Neural cell (in vitro differentiated cells): ENCODE measurements around the gene TXNRD1.

Experiments used
- EP300 ChIP-seq: fragments of 450-650 bp; conservative IDR thresholded peaks from 2 replicates; pipeline ENCODE4 v1.6.1; 2014; ENCODE audit warnings: antibody characterized with exemption, mild to moderate bottlenecking, moderate library complexity; ENCODE audit not compliant: poor library complexity, severe bottlenecking
- EZH2 ChIP-seq: fragments of 200-600, 300-800 bp; shearing (Covaris generic), sonication (generic); IDR thresholded peaks from 2 replicates; pipeline ENCODE4 v1.6.1; 2014; ENCODE audit warnings: antibody characterized with exemption, low read length, borderline replicate concordance, mild to moderate bottlenecking; ENCODE audit not compliant: insufficient read depth, poor library complexity, severe bottlenecking
- POLR2AphosphoS5 ChIP-seq: IDR thresholded peaks from 2 replicates; pipeline ENCODE4 v1.6.1; 2012
- RAD21 ChIP-seq: fragments of 450-650 bp; conservative IDR thresholded peaks from 2 replicates; pipeline ENCODE4 v1.6.1; 2014; ENCODE audit warnings: antibody characterized with exemption, mild to moderate bottlenecking, moderate library complexity
- SMC3 ChIP-seq: fragments of 450-650 bp; conservative IDR thresholded peaks from 2 replicates; pipeline ENCODE4 v1.6.1; 2014; ENCODE audit warnings: antibody characterized with exemption, mild to moderate bottlenecking, moderate library complexity; ENCODE audit not compliant: poor library complexity
- TF ChIP-seq, protein P1 (sequence below): fragments of 450-650 bp; IDR thresholded peaks from 2 replicates; pipeline ENCODE4 v1.5.1; 2014; ENCODE audit warnings: antibody characterized with exemption, mild to moderate bottlenecking, moderate library complexity; ENCODE audit not compliant: poor library complexity, severe bottlenecking
- TF ChIP-seq, protein P2 (sequence below): IDR thresholded peaks from 2 replicates; pipeline ENCODE4 v1.6.1; 2012; ENCODE audit warnings: borderline replicate concordance

DNA sequence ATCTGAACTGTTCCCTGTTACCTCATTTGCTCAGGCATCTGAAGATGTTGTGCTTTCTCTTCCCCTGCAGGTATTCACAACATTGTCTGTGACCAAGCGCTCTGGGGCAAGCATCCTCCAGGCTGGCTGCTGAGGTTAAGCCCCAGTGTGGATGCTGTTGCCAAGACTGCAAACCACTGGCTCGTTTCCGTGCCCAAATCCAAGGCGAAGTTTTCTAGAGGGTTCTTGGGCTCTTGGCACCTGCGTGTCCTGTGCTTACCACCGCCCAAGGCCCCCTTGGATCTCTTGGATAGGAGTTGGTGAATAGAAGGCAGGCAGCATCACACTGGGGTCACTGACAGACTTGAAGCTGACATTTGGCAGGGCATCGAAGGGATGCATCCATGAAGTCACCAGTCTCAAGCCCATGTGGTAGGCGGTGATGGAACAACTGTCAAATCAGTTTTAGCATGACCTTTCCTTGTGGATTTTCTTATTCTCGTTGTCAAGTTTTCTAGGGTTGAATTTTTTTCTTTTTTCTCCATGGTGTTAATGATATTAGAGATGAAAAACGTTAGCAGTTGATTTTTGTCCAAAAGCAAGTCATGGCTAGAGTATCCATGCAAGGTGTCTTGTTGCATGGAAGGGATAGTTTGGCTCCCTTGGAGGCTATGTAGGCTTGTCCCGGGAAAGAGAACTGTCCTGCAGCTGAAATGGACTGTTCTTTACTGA, 132.9 kb downstream of the TXNRD1 start:
- TF ChIP-seq, protein P1, sequence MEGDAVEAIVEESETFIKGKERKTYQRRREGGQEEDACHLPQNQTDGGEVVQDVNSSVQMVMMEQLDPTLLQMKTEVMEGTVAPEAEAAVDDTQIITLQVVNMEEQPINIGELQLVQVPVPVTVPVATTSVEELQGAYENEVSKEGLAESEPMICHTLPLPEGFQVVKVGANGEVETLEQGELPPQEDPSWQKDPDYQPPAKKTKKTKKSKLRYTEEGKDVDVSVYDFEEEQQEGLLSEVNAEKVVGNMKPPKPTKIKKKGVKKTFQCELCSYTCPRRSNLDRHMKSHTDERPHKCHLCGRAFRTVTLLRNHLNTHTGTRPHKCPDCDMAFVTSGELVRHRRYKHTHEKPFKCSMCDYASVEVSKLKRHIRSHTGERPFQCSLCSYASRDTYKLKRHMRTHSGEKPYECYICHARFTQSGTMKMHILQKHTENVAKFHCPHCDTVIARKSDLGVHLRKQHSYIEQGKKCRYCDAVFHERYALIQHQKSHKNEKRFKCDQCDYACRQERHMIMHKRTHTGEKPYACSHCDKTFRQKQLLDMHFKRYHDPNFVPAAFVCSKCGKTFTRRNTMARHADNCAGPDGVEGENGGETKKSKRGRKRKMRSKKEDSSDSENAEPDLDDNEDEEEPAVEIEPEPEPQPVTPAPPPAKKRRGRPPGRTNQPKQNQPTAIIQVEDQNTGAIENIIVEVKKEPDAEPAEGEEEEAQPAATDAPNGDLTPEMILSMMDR, result no peak
- TF ChIP-seq EZH2, result no peak
- TF ChIP-seq, protein P2, sequence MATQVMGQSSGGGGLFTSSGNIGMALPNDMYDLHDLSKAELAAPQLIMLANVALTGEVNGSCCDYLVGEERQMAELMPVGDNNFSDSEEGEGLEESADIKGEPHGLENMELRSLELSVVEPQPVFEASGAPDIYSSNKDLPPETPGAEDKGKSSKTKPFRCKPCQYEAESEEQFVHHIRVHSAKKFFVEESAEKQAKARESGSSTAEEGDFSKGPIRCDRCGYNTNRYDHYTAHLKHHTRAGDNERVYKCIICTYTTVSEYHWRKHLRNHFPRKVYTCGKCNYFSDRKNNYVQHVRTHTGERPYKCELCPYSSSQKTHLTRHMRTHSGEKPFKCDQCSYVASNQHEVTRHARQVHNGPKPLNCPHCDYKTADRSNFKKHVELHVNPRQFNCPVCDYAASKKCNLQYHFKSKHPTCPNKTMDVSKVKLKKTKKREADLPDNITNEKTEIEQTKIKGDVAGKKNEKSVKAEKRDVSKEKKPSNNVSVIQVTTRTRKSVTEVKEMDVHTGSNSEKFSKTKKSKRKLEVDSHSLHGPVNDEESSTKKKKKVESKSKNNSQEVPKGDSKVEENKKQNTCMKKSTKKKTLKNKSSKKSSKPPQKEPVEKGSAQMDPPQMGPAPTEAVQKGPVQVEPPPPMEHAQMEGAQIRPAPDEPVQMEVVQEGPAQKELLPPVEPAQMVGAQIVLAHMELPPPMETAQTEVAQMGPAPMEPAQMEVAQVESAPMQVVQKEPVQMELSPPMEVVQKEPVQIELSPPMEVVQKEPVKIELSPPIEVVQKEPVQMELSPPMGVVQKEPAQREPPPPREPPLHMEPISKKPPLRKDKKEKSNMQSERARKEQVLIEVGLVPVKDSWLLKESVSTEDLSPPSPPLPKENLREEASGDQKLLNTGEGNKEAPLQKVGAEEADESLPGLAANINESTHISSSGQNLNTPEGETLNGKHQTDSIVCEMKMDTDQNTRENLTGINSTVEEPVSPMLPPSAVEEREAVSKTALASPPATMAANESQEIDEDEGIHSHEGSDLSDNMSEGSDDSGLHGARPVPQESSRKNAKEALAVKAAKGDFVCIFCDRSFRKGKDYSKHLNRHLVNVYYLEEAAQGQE, result no peak
- TF ChIP-seq RAD21, result no peak
- no peak for TF ChIP-seq EP300
- no peak for TF ChIP-seq POLR2AphosphoS5
- no peak for TF ChIP-seq SMC3
